CD14-positive monocyte (primary cell): ENCODE results near the gene MSGN1. TPM values are rescaled to one million over a fixed set of nuclear protein-coding genes. Genes with fewer than 3 reads are reported as not detected.

Source experiments
- DNase-seq, 3 donors: peaks; one replicate each; pipeline ENCODE4 v3.0.0-alpha.2; 2011 to 2022
- H2AFZ ChIP-seq: 2 replicates; pipeline ENCODE4 v1.6.0; 2012; ENCODE audit warnings: mild to moderate bottlenecking, low read depth, low read length, inconsistent platforms; ENCODE audit not compliant: insufficient read depth, poor library complexity, severe bottlenecking
- H3K27ac ChIP-seq, 2 donors: 1 replicate in 1 of 2; 2 replicates in 1 of 2; pipeline ENCODE4 v1.5.1; 2012 to 2013; ENCODE audit warnings: low read length in 2 of 2, control low read depth in 1 of 2, inconsistent platforms in 1 of 2, low read depth in 1 of 2, mild to moderate bottlenecking in 1 of 2
- H3K27me3 ChIP-seq, 2 donors: one replicate each; pipeline versions ENCODE4 v1.6.0 to v1.6.1; 2011 to 2013; ENCODE audit warnings: low read length in 2 of 2; ENCODE audit not compliant: control insufficient read depth in 2 of 2, insufficient read depth in 2 of 2
- H3K36me3 ChIP-seq, 2 donors: replicated peaks in 1 of 2; 1 replicate in 1 of 2; 2 replicates in 1 of 2; pipeline versions ENCODE4 v1.5.1 to v1.6.1; 2012 to 2013; ENCODE audit warnings: low read length in 2 of 2, control low read depth in 1 of 2, inconsistent platforms in 1 of 2, mild to moderate bottlenecking in 1 of 2; ENCODE audit not compliant: insufficient read depth in 2 of 2, control insufficient read depth in 1 of 2
- H3K4me1 ChIP-seq, 2 donors: 1 replicate in 1 of 2; 2 replicates in 1 of 2; pipeline versions ENCODE4 v1.5.1 to v1.6.1; 2012 to 2013; ENCODE audit warnings: low read length in 2 of 2, control low read depth in 1 of 2, inconsistent platforms in 1 of 2, mild to moderate bottlenecking in 1 of 2, moderate library complexity in 1 of 2; ENCODE audit not compliant: insufficient read depth in 2 of 2, control insufficient read depth in 1 of 2
- H3K4me2 ChIP-seq: replicated peaks from 2 replicates; pipeline ENCODE3; 2012; ENCODE audit warnings: low read length, moderate library complexity, mild to moderate bottlenecking; ENCODE audit not compliant: poor library complexity, severe bottlenecking; ENCODE audit errors: extremely low read depth
- H3K4me3 ChIP-seq, 3 experiments: fragments of 200-600 bp in 1 of 3; sonication (generic) in 1 of 3; replicated peaks in 1 of 3; 1 replicate in 2 of 3; 2 replicates in 1 of 3; pipeline ENCODE4 v1.5.1; 2011 to 2013; ENCODE audit warnings: low read length in 3 of 3, mild to moderate bottlenecking in 3 of 3, control low read depth in 2 of 3, low read depth in 2 of 3, inconsistent platforms in 1 of 3, moderate library complexity in 1 of 3
- H3K79me2 ChIP-seq: 2 replicates; pipeline ENCODE4 v1.6.0; 2012; ENCODE audit warnings: mild to moderate bottlenecking, control low read depth, inconsistent platforms, low read length, moderate library complexity; ENCODE audit not compliant: insufficient read depth
- H3K9ac ChIP-seq: 2 replicates; pipeline ENCODE4 v1.6.0; 2017; ENCODE audit warnings: low read length, mild to moderate bottlenecking; ENCODE audit not compliant: insufficient read depth, poor library complexity, severe bottlenecking
- H3K9me3 ChIP-seq, 2 donors: replicated peaks in 1 of 2; 1 replicate in 1 of 2; 2 replicates in 1 of 2; pipeline versions ENCODE4 v1.5.1 to v1.6.1; 2012 to 2013; ENCODE audit warnings: low read length in 2 of 2, control low read depth in 1 of 2; ENCODE audit not compliant: control insufficient read depth in 1 of 2, insufficient read depth in 1 of 2
- H4K20me1 ChIP-seq: 2 replicates; pipeline ENCODE4 v1.6.0; 2012; ENCODE audit warnings: mild to moderate bottlenecking, low read length, control low read depth, moderate library complexity; ENCODE audit not compliant: insufficient read depth
- H3K27ac Mint-ChIP-seq, 7 donors: one replicate each; pipeline ENCODE4 v1.8.0; 2020; ENCODE audit warnings: mild to moderate bottlenecking in 7 of 7, mixed read lengths in 7 of 7, moderate library complexity in 6 of 7, inconsistent platforms in 2 of 7
- H3K27me3 Mint-ChIP-seq, 3 donors: one replicate each; pipeline ENCODE4 v1.8.0; 2021 to 2022; ENCODE audit warnings: low read depth in 3 of 3, mild to moderate bottlenecking in 3 of 3, mixed read lengths in 3 of 3, moderate library complexity in 3 of 3, inconsistent platforms in 1 of 3
- H3K36me3 Mint-ChIP-seq, 2 donors: one replicate each; pipeline ENCODE4 v1.8.0; 2020; ENCODE audit warnings: mixed read lengths in 2 of 2, inconsistent platforms in 1 of 2, mild to moderate bottlenecking in 1 of 2
- H3K4me1 Mint-ChIP-seq: one replicate; pipeline ENCODE4 v1.8.0; 2020; ENCODE audit warnings: mild to moderate bottlenecking, mixed read lengths
- H3K4me3 Mint-ChIP-seq, 2 donors: one replicate each; pipeline ENCODE4 v1.8.0; 2020; ENCODE audit warnings: mild to moderate bottlenecking in 2 of 2, mixed read lengths in 2 of 2, moderate library complexity in 1 of 2
- H3K9me3 Mint-ChIP-seq, 7 donors: one replicate each; pipeline ENCODE4 v1.8.0; 2020 to 2022; ENCODE audit warnings: mixed read lengths in 7 of 7, mild to moderate bottlenecking in 6 of 7, moderate library complexity in 6 of 7, inconsistent platforms in 2 of 7
- CTCF ChIP-seq: fragments of 200-600 bp; IDR thresholded peaks from one replicate; pipeline ENCODE4 v1.8.0; 2022; ENCODE audit warnings: antibody characterized with exemption, mild to moderate bottlenecking
- WGBS: methylation state at CpG from one replicate; pipeline ENCODE4 v1.1.5; 2013; ENCODE audit warnings: missing lambda C conversion rate; ENCODE audit not compliant: insufficient coverage; 5-methylcytosine and 5-hydroxymethylcytosine counted together
- intact Hi-C, 2 donors: fragments of 100-400 bp; cut with micrococcal nuclease; formaldehyde crosslinking; loops; one replicate each; pipeline versions ENCODE4 v1.15.0 to v1.15.1; 2023
- polyA plus RNA-seq, 3 donors: library from polyadenylated mRNA; depleted of rRNA in 1 of 3; unstranded in 2 of 3; stranded (reverse) in 1 of 3; fragments of 300-500 nt in 2 of 3; fragments of >200 nt in 1 of 3; fragmentation: Illumina TruSeq in 2 of 3; gene quantifications; 1 replicate in 2 of 3; 2 replicates in 1 of 3; pipeline ENCODE4 v1.2.3, GENCODE V29; 2012 to 2021

Gene MSGN1
- polyA plus RNA-seq, 3 donors: not detected

GRCh38 chr2:17805717-17806363 lies 10.4 kb upstream of the MSGN1 start:
- Mint-ChIP-seq H3K4me3 (no peak overlapping the region), H3K27ac (peak overlapping the region in 5 of 7 donors; percentile 23 to 80 (median 30)), H3K9me3 (no peaks in the 10 kb centered on the region), H3K4me1 (peaks cover 26% of the 10 kb centered on the region), H3K36me3 (no peaks in the 10 kb centered on the region), H3K27me3 (peaks cover 0 to 3% (median 0%) of the 10 kb centered on the region in 3 donors)
- Histone ChIP-seq H3K27ac (no peak overlapping the region), H3K4me3 (no peak overlapping the region), H3K4me2 (no peak overlapping the region), H3K9ac (no peak overlapping the region), H4K20me1 (no peaks in the 10 kb centered on the region), H3K79me2 (no peaks in the 10 kb centered on the region), H3K4me1 (peaks cover 21 to 27% of the 10 kb centered on the region in 2 donors), H3K27me3 (no peaks in the 10 kb centered on the region), H3K36me3 (no peaks in the 10 kb centered on the region), H2AFZ (no peak overlapping the region), H3K9me3 (no peaks in the 10 kb centered on the region)
- 45% methylated on average over 5 of the region's 8 CpGs for WGBS
- TF ChIP-seq CTCF: no peak
- intact Hi-C loops: no loop called here
- DNase-seq: no peak

GRCh38 chr2:17813010-17813741 lies 3.1 kb upstream of the MSGN1 start:
- H3K4me3 ChIP-seq: no peak overlapping the region
- H3K4me2 ChIP-seq: no peak overlapping the region
- H3K79me2 ChIP-seq: no peaks in the 10 kb centered on the region
- Mint-ChIP-seq H3K27ac (peak overlapping the region in 6 of 7 donors; percentile 14 to 80 (median 68)), H3K27me3 (peaks cover 0 to 3% (median 0%) of the 10 kb centered on the region in 3 donors), H3K4me1 (peaks cover 16% of the 10 kb centered on the region), H3K4me3 (peak overlapping the region in 1 of 2 donors; percentile 17), H3K9me3 (peaks cover 0 to 2% (median 0%) of the 10 kb centered on the region in 7 donors), H3K36me3 (no peaks in the 10 kb centered on the region)
- peaks cover 13 to 16% of the 10 kb centered on the region in 2 donors for H3K4me1 ChIP-seq
- 75% methylated on average over 2 of the region's 5 CpGs for WGBS
- peak in 2 of 3 donors; percentile 30 to 54 for DNase-seq
- intact Hi-C loops: no loop called here
- no peaks in the 10 kb centered on the region for H3K27me3 ChIP-seq
- no peaks in the 10 kb centered on the region for H4K20me1 ChIP-seq
- H3K27ac ChIP-seq: peak overlapping the region in 1 of 2 donors; percentile 33
- TF ChIP-seq CTCF: no peak
- no peaks in the 10 kb centered on the region for H3K9me3 ChIP-seq
- no peak overlapping the region for H3K9ac ChIP-seq
- peak overlapping the region; percentile 25 for H2AFZ ChIP-seq
- no peaks in the 10 kb centered on the region for H3K36me3 ChIP-seq
